GM12891 (cell line): ENCODE measurements around the gene PLSCR4.

Experiments used
- POLR2A ChIP-seq: IDR thresholded peaks from 2 replicates; pipeline ENCODE4 v1.6.1; 2011; ENCODE audit warnings: low read depth, low read length, control low read depth
- POLR2AphosphoS5 ChIP-seq: IDR thresholded peaks from 2 replicates; pipeline ENCODE4 v1.6.1; 2011; ENCODE audit warnings: low read depth, low read length, control low read depth

GRCh38 chr3:146181216-146181615 lies 69.7 kb downstream of the PLSCR4 start:
- TF ChIP-seq POLR2AphosphoS5 (no peak), POLR2A (no peak)
